ENCODE measurements around the gene GRIK1.

- TF ChIP-seq USF2 (CRISPR knock-in tag; IDR thresholded peaks at IDR 0.05): no peak
- no peak for TF ChIP-seq CTCF (IDR thresholded peaks at IDR 0.05)
Measured at GRCh38 chr21:29513535-29513934, 426.3 kb downstream of the GRIK1 start.
